Muscle of leg (tissue), 11 donors: ENCODE measurements around the gene KRTAP5-6. TPM values are rescaled to one million over a fixed set of nuclear protein-coding genes. Genes with fewer than 3 reads are reported as not detected.

Source experiments
- DNase-seq: peaks from one replicate; pipeline ENCODE4 v3.0.0; 2013
- H3K27ac ChIP-seq: one replicate; pipeline ENCODE4 v1.5.1; 2013; ENCODE audit warnings: mild to moderate bottlenecking, low read length, control low read depth
- H3K27me3 ChIP-seq: one replicate; pipeline ENCODE4 v1.6.1; 2013; ENCODE audit warnings: low read length; ENCODE audit not compliant: control insufficient read depth, insufficient read depth
- H3K36me3 ChIP-seq: one replicate; pipeline ENCODE4 v1.6.1; 2013; ENCODE audit warnings: low read length; ENCODE audit not compliant: control insufficient read depth, insufficient read depth
- H3K4me1 ChIP-seq: one replicate; pipeline ENCODE4 v1.6.1; 2013; ENCODE audit warnings: low read length; ENCODE audit not compliant: control insufficient read depth, insufficient read depth
- H3K4me3 ChIP-seq: one replicate; pipeline ENCODE4 v1.5.1; 2013; ENCODE audit warnings: low read length, control low read depth
- H3K9me3 ChIP-seq: replicated peaks from 2 replicates; pipeline ENCODE4 v1.6.1; 2013; ENCODE audit warnings: low read depth, low read length; ENCODE audit not compliant: control insufficient read depth
- WGBS: methylation state at CpG from one replicate; pipeline ENCODE4 v1.1.5; 2013; ENCODE audit warnings: missing lambda C conversion rate; ENCODE audit not compliant: insufficient coverage; 5-methylcytosine and 5-hydroxymethylcytosine counted together
- polyA plus RNA-seq, 8 donors: library from polyadenylated mRNA; unstranded; fragments of 120-200 nt; gene quantifications; one replicate each; pipeline versions ENCODE4 v1.2.1 to v1.2.3, GENCODE V29; 2013; ENCODE audit warnings: inconsistent platforms in 1 of 8, low replicate concordance in 1 of 8; ENCODE audit not compliant: insufficient read length in 8 of 8, insufficient read depth in 1 of 8
- total RNA-seq: library from RNA; stranded (reverse); fragments of 120-200 nt; gene quantifications from one replicate; pipeline ENCODE4 v1.2.4, GENCODE V29; 2013

Gene KRTAP5-6
- total and polyA plus RNA-seq, 9 donors, result 0.28 to 1.1 (median 0.61) TPM; not detected in 6

- H3K4me1 ChIP-seq, result peaks cover 27% of the 10 kb centered on the region
- 22% methylated on average over 8 of the region's 20 CpGs for WGBS
- DNase-seq, result no peak
- no peak overlapping the region for H3K27ac ChIP-seq
- no peaks in the 10 kb centered on the region for H3K9me3 ChIP-seq
- no peaks in the 10 kb centered on the region for H3K36me3 ChIP-seq
- H3K27me3 ChIP-seq, result peaks cover 8% of the 10 kb centered on the region
- H3K4me3 ChIP-seq, result no peak overlapping the region
Measured at GRCh38 chr11:1692708-1693326, 4.2 kb upstream of the KRTAP5-6 start.

GRCh38 chr11:1693327-1694063, 3.5 kb upstream of the KRTAP5-6 start:
- peak overlapping the region; percentile 2 for H3K4me3 ChIP-seq
- DNase-seq, result peak; percentile 82
- no peak overlapping the region for H3K27ac ChIP-seq
- no peaks in the 10 kb centered on the region for H3K36me3 ChIP-seq
- H3K9me3 ChIP-seq, result no peaks in the 10 kb centered on the region
- peaks cover 27% of the 10 kb centered on the region for H3K4me1 ChIP-seq
- 19% methylated on average over 23 of the region's 37 CpGs for WGBS
- peaks cover 8% of the 10 kb centered on the region for H3K27me3 ChIP-seq

- DNase-seq, result peak; percentile 88
- Histone ChIP-seq H3K36me3 (no peaks in the 10 kb centered on the region), H3K9me3 (no peaks in the 10 kb centered on the region), H3K4me1 (peaks cover 27% of the 10 kb centered on the region), H3K27me3 (peaks cover 8% of the 10 kb centered on the region), H3K27ac (no peak overlapping the region), H3K4me3 (no peak overlapping the region)
- WGBS, result 54% methylated on average over 36 of the region's 45 CpGs
Measured at GRCh38 chr11:1694064-1694845, 2.7 kb upstream of the KRTAP5-6 start.

- Histone ChIP-seq H3K36me3 (no peaks in the 10 kb centered on the region), H3K27me3 (peaks cover 8% of the 10 kb centered on the region), H3K9me3 (no peaks in the 10 kb centered on the region), H3K4me1 (peaks cover 27% of the 10 kb centered on the region), H3K27ac (no peak overlapping the region), H3K4me3 (no peak overlapping the region)
- no peak for DNase-seq
- 78% methylated on average over 15 of the region's 15 CpGs for WGBS
Measured at GRCh38 chr11:1694846-1695547, 2.0 kb upstream of the KRTAP5-6 start.

- Histone ChIP-seq H3K27ac (no peak overlapping the region), H3K36me3 (no peaks in the 10 kb centered on the region), H3K4me3 (no peak overlapping the region), H3K4me1 (peaks cover 27% of the 10 kb centered on the region), H3K27me3 (peaks cover 8% of the 10 kb centered on the region), H3K9me3 (no peaks in the 10 kb centered on the region)
- WGBS, result 96% methylated on average over 3 of the region's 3 CpGs
- no peak for DNase-seq
Measured at GRCh38 chr11:1695548-1696108, 1.4 kb upstream of the KRTAP5-6 start.

- Histone ChIP-seq H3K4me3 (no peak overlapping the region), H3K36me3 (no peaks in the 10 kb centered on the region), H3K4me1 (no peaks in the 10 kb centered on the region), H3K9me3 (no peaks in the 10 kb centered on the region), H3K27me3 (no peaks in the 10 kb centered on the region), H3K27ac (no peak overlapping the region)
- 85% methylated on average over 4 of the region's 5 CpGs for WGBS
- no peak for DNase-seq
Measured at GRCh38 chr11:1699771-1700170, 2.8 kb downstream of the KRTAP5-6 start.

GRCh38 chr11:1701091-1701807, 4.3 kb downstream of the KRTAP5-6 start:
- H3K4me3 ChIP-seq, result no peak overlapping the region
- H3K9me3 ChIP-seq, result no peaks in the 10 kb centered on the region
- no peak for DNase-seq
- H3K4me1 ChIP-seq, result no peaks in the 10 kb centered on the region
- no peak overlapping the region for H3K27ac ChIP-seq
- WGBS, result 47% methylated on average over 5 of the region's 10 CpGs
- H3K36me3 ChIP-seq, result no peaks in the 10 kb centered on the region
- H3K27me3 ChIP-seq, result no peaks in the 10 kb centered on the region

GRCh38 chr11:1702506-1702905, 5.5 kb downstream of the KRTAP5-6 start:
- H3K27me3 ChIP-seq, result peaks cover 12% of the 10 kb centered on the region
- no peak for DNase-seq

GRCh38 chr11:1703146-1703545, 6.2 kb downstream of the KRTAP5-6 start:
- no peak for DNase-seq
- 92% methylated on average over 3 of the region's 6 CpGs for WGBS
- no peaks in the 10 kb centered on the region for H3K36me3 ChIP-seq
- H3K4me3 ChIP-seq, result no peak overlapping the region
- no peaks in the 10 kb centered on the region for H3K9me3 ChIP-seq
- H3K27me3 ChIP-seq, result peaks cover 12% of the 10 kb centered on the region
- H3K4me1 ChIP-seq, result no peaks in the 10 kb centered on the region
- H3K27ac ChIP-seq, result no peak overlapping the region

More at GRCh38 chr11:1702506-1702905, 5.5 kb downstream of the KRTAP5-6 start:
- 50% methylated on average over 2 of the region's 10 CpGs for WGBS
- Histone ChIP-seq H3K4me3 (no peak overlapping the region), H3K36me3 (no peaks in the 10 kb centered on the region), H3K27ac (no peak overlapping the region), H3K9me3 (no peaks in the 10 kb centered on the region), H3K4me1 (no peaks in the 10 kb centered on the region)
